ENCODE results near the gene VWA2.

VWA2 gene

GRCh38 chr10:114243661-114244060 lies 4.6 kb downstream of the VWA2 start:
- Histone ChIP-seq H3K4me3 (ENCODE audit: insufficient read depth, low read depth, low read length, poor library complexity, severe bottlenecking) (no peak overlapping the region), H3K4me1 (ENCODE audit: control insufficient read depth, insufficient read depth, low read length, poor library complexity, severe bottlenecking) (peaks cover 6% of the 10 kb centered on the region), H3K27ac (ENCODE audit: insufficient read depth, low read length, poor library complexity, severe bottlenecking) (no peak overlapping the region), H3K36me3 (ENCODE audit: control insufficient read depth, insufficient read depth, low read length) (no peaks in the 10 kb centered on the region), H3K27me3 (replicated peaks; ENCODE audit: control insufficient read depth, insufficient read depth, low read length, poor library complexity, severe bottlenecking) (peaks cover 4% of the 10 kb centered on the region), H3K9me3 (ENCODE audit: control insufficient read depth, low read length) (no peaks in the 10 kb centered on the region)
- DNase-seq: no peak

GRCh38 chr10:114244126-114244525 lies 5.1 kb downstream of the VWA2 start:
- DNase-seq: no peak
- Histone ChIP-seq H3K4me3 (ENCODE audit: insufficient read depth, low read depth, low read length, poor library complexity, severe bottlenecking) (no peak overlapping the region), H3K9me3 (ENCODE audit: control insufficient read depth, low read length) (no peaks in the 10 kb centered on the region), H3K27ac (ENCODE audit: insufficient read depth, low read length, poor library complexity, severe bottlenecking) (no peak overlapping the region), H3K4me1 (ENCODE audit: control insufficient read depth, insufficient read depth, low read length, poor library complexity, severe bottlenecking) (peaks cover 6% of the 10 kb centered on the region), H3K36me3 (ENCODE audit: control insufficient read depth, insufficient read depth, low read length) (no peaks in the 10 kb centered on the region), H3K27me3 (replicated peaks; ENCODE audit: control insufficient read depth, insufficient read depth, low read length, poor library complexity, severe bottlenecking) (peaks cover 4% of the 10 kb centered on the region)

GRCh38 chr10:114245121-114245791 lies 6.2 kb downstream of the VWA2 start:
- no peaks in the 10 kb centered on the region for H3K4me1 ChIP-seq (ENCODE audit: control insufficient read depth, insufficient read depth, low read length, poor library complexity, severe bottlenecking)
- no peak for DNase-seq
- H3K9me3 ChIP-seq (ENCODE audit: control insufficient read depth, low read length): no peaks in the 10 kb centered on the region
- H3K27me3 ChIP-seq (replicated peaks; ENCODE audit: control insufficient read depth, insufficient read depth, low read length, poor library complexity, severe bottlenecking): no peaks in the 10 kb centered on the region
- H3K27ac ChIP-seq (ENCODE audit: insufficient read depth, low read length, poor library complexity, severe bottlenecking): no peak overlapping the region
- no peaks in the 10 kb centered on the region for H3K36me3 ChIP-seq (ENCODE audit: control insufficient read depth, insufficient read depth, low read length)
- H3K4me3 ChIP-seq (ENCODE audit: insufficient read depth, low read depth, low read length, poor library complexity, severe bottlenecking): no peak overlapping the region

GRCh38 chr10:114246679-114247305 lies 7.7 kb downstream of the VWA2 start:
- no peak overlapping the region for H3K4me3 ChIP-seq (ENCODE audit: insufficient read depth, low read depth, low read length, poor library complexity, severe bottlenecking)

GRCh38 chr10:114250236-114250635 lies 11.2 kb downstream of the VWA2 start:
- DNase-seq: no peak
- H3K4me1 ChIP-seq (ENCODE audit: control insufficient read depth, insufficient read depth, low read length, poor library complexity, severe bottlenecking): no peaks in the 10 kb centered on the region
- H3K9me3 ChIP-seq (ENCODE audit: control insufficient read depth, low read length): no peaks in the 10 kb centered on the region

More at GRCh38 chr10:114246679-114247305, 7.7 kb downstream of the VWA2 start:
- Histone ChIP-seq H3K9me3 (ENCODE audit: control insufficient read depth, low read length) (no peaks in the 10 kb centered on the region), H3K27me3 (replicated peaks; ENCODE audit: control insufficient read depth, insufficient read depth, low read length, poor library complexity, severe bottlenecking) (no peaks in the 10 kb centered on the region), H3K27ac (ENCODE audit: insufficient read depth, low read length, poor library complexity, severe bottlenecking) (no peak overlapping the region), H3K4me1 (ENCODE audit: control insufficient read depth, insufficient read depth, low read length, poor library complexity, severe bottlenecking) (no peaks in the 10 kb centered on the region), H3K36me3 (ENCODE audit: control insufficient read depth, insufficient read depth, low read length) (no peaks in the 10 kb centered on the region)
- DNase-seq: no peak

GRCh38 chr10:114250716-114251115 lies 11.7 kb downstream of the VWA2 start:
- Histone ChIP-seq H3K36me3 (ENCODE audit: control insufficient read depth, insufficient read depth, low read length) (no peaks in the 10 kb centered on the region), H3K9me3 (ENCODE audit: control insufficient read depth, low read length) (no peaks in the 10 kb centered on the region), H3K4me3 (ENCODE audit: insufficient read depth, low read depth, low read length, poor library complexity, severe bottlenecking) (no peak overlapping the region), H3K27me3 (replicated peaks; ENCODE audit: control insufficient read depth, insufficient read depth, low read length, poor library complexity, severe bottlenecking) (no peaks in the 10 kb centered on the region), H3K4me1 (ENCODE audit: control insufficient read depth, insufficient read depth, low read length, poor library complexity, severe bottlenecking) (no peaks in the 10 kb centered on the region), H3K27ac (ENCODE audit: insufficient read depth, low read length, poor library complexity, severe bottlenecking) (no peak overlapping the region)
- no peak for DNase-seq

More at GRCh38 chr10:114250236-114250635, 11.2 kb downstream of the VWA2 start:
- H3K27ac ChIP-seq (ENCODE audit: insufficient read depth, low read length, poor library complexity, severe bottlenecking): no peak overlapping the region
- no peak overlapping the region for H3K4me3 ChIP-seq (ENCODE audit: insufficient read depth, low read depth, low read length, poor library complexity, severe bottlenecking)
- H3K36me3 ChIP-seq (ENCODE audit: control insufficient read depth, insufficient read depth, low read length): no peaks in the 10 kb centered on the region
- H3K27me3 ChIP-seq (replicated peaks; ENCODE audit: control insufficient read depth, insufficient read depth, low read length, poor library complexity, severe bottlenecking): no peaks in the 10 kb centered on the region

- no peak for DNase-seq
- no peak overlapping the region for H3K27ac ChIP-seq (ENCODE audit: insufficient read depth, low read length, poor library complexity, severe bottlenecking)
These were observed 13.0 kb downstream of the VWA2 start for GRCh38 chr10:114252092-114252491.

GRCh38 chr10:114252883-114253282 lies 13.8 kb downstream of the VWA2 start:
- Histone ChIP-seq H3K4me3 (ENCODE audit: insufficient read depth, low read depth, low read length, poor library complexity, severe bottlenecking) (no peak overlapping the region), H3K4me1 (ENCODE audit: control insufficient read depth, insufficient read depth, low read length, poor library complexity, severe bottlenecking) (no peaks in the 10 kb centered on the region), H3K27me3 (replicated peaks; ENCODE audit: control insufficient read depth, insufficient read depth, low read length, poor library complexity, severe bottlenecking) (no peaks in the 10 kb centered on the region), H3K27ac (ENCODE audit: insufficient read depth, low read length, poor library complexity, severe bottlenecking) (no peak overlapping the region), H3K36me3 (ENCODE audit: control insufficient read depth, insufficient read depth, low read length) (no peaks in the 10 kb centered on the region), H3K9me3 (ENCODE audit: control insufficient read depth, low read length) (no peaks in the 10 kb centered on the region)
- no peak for DNase-seq

More at GRCh38 chr10:114252092-114252491, 13.0 kb downstream of the VWA2 start:
- Histone ChIP-seq H3K27me3 (replicated peaks; ENCODE audit: control insufficient read depth, insufficient read depth, low read length, poor library complexity, severe bottlenecking) (no peaks in the 10 kb centered on the region), H3K4me1 (ENCODE audit: control insufficient read depth, insufficient read depth, low read length, poor library complexity, severe bottlenecking) (no peaks in the 10 kb centered on the region), H3K9me3 (ENCODE audit: control insufficient read depth, low read length) (no peaks in the 10 kb centered on the region), H3K36me3 (ENCODE audit: control insufficient read depth, insufficient read depth, low read length) (no peaks in the 10 kb centered on the region), H3K4me3 (ENCODE audit: insufficient read depth, low read depth, low read length, poor library complexity, severe bottlenecking) (no peak overlapping the region)

- DNase-seq: no peak
- Histone ChIP-seq H3K36me3 (ENCODE audit: control insufficient read depth, insufficient read depth, low read length) (no peaks in the 10 kb centered on the region), H3K27ac (ENCODE audit: insufficient read depth, low read length, poor library complexity, severe bottlenecking) (no peak overlapping the region), H3K9me3 (ENCODE audit: control insufficient read depth, low read length) (no peaks in the 10 kb centered on the region), H3K27me3 (replicated peaks; ENCODE audit: control insufficient read depth, insufficient read depth, low read length, poor library complexity, severe bottlenecking) (no peaks in the 10 kb centered on the region), H3K4me3 (ENCODE audit: insufficient read depth, low read depth, low read length, poor library complexity, severe bottlenecking) (no peak overlapping the region), H3K4me1 (ENCODE audit: control insufficient read depth, insufficient read depth, low read length, poor library complexity, severe bottlenecking) (no peaks in the 10 kb centered on the region)
These were observed 16.2 kb downstream of the VWA2 start for GRCh38 chr10:114255227-114255626.

- DNase-seq: no peak
- H3K4me1 ChIP-seq (ENCODE audit: control insufficient read depth, insufficient read depth, low read length, poor library complexity, severe bottlenecking): no peaks in the 10 kb centered on the region
- H3K27ac ChIP-seq (ENCODE audit: insufficient read depth, low read length, poor library complexity, severe bottlenecking): no peak overlapping the region
- H3K9me3 ChIP-seq (ENCODE audit: control insufficient read depth, low read length): no peaks in the 10 kb centered on the region
- H3K36me3 ChIP-seq (ENCODE audit: control insufficient read depth, insufficient read depth, low read length): no peaks in the 10 kb centered on the region
- no peaks in the 10 kb centered on the region for H3K27me3 ChIP-seq (replicated peaks; ENCODE audit: control insufficient read depth, insufficient read depth, low read length, poor library complexity, severe bottlenecking)
- H3K4me3 ChIP-seq (ENCODE audit: insufficient read depth, low read depth, low read length, poor library complexity, severe bottlenecking): no peak overlapping the region
These were observed 17.1 kb downstream of the VWA2 start for GRCh38 chr10:114256008-114256765.

All from effector memory CD4-positive, alpha-beta T cell (primary cell).